Upper lobe of right lung (tissue), 1 donor: ENCODE results near the gene GOT1. TPM values are rescaled to one million over a fixed set of nuclear protein-coding genes. Genes with fewer than 3 reads are reported as not detected.

ENCODE experiments used
- ATAC-seq: fragments of 200-7000 bp; cut with Tn5 transposase; one replicate; pipeline ENCODE4 v1.9.1; 2020; ENCODE audit warnings: mild to moderate bottlenecking, moderate library complexity
- DNase-seq: peaks from one replicate; pipeline ENCODE4 v3.0.0-alpha.2; 2020
- H3K27ac ChIP-seq: fragments of 200-600 bp; one replicate; pipeline ENCODE4 v1.8.0; 2022
- H3K27me3 ChIP-seq: fragments of 200-600 bp; one replicate; pipeline ENCODE4 v1.8.0; 2022; ENCODE audit warnings: mild to moderate bottlenecking
- H3K36me3 ChIP-seq: fragments of 200-600 bp; one replicate; pipeline ENCODE4 v1.8.0; 2022
- H3K4me1 ChIP-seq: fragments of 200-600 bp; one replicate; pipeline ENCODE4 v1.8.0; 2022
- H3K4me3 ChIP-seq: fragments of 200-600 bp; one replicate; pipeline ENCODE4 v1.8.0; 2022; ENCODE audit warnings: mild to moderate bottlenecking
- H3K9me3 ChIP-seq: fragments of 200-600 bp; one replicate; pipeline ENCODE4 v1.8.0; 2022
- intact Hi-C: fragments of 100-400 bp; cut with DNase I; formaldehyde crosslinking; loops from one replicate; pipeline ENCODE4 v1.11.0; 2022
- total RNA-seq: library from RNA; stranded (reverse); fragmentation: NEBNext Ultra II Directional; extraction: Animal tissue kit (Norgen Biotek cat#: 25700); gene quantifications from one replicate; pipeline ENCODE4 v1.2.1, GENCODE V29; 2021
- TF ChIP-seq, protein P1 (sequence below): fragments of 200-600 bp; IDR thresholded peaks from one replicate; pipeline ENCODE4 v1.8.0; 2022; ENCODE audit warnings: antibody characterized with exemption
- donor health status: DM: no; HTN: yes; CAD: no; lungs with severe emphysema.

Gene GOT1
- total RNA-seq, 1 donor from 2014 or later: 25.0 TPM

DNA sequence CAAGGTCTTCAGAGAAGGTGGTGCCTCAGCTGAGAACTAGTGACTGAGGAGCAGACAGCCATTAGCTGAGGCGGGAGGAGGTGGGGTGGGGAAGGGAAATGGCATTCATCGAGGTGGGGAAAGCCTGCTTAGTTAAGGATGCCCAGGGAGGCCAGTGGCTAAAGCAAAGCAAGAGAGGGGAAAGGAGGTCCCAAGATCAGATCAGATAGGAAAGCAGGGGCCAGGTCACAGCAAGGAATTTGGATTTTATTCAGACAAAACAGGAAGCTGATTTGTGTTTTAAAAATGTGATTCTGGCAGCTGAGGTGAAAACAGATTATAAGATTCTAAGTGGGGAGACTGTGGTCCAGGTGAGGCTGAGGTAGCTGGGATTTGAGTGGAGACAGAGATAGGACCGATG is 55.5 kb downstream of the GOT1 start:
- ATAC-seq: no peak
- TF ChIP-seq, protein P1, sequence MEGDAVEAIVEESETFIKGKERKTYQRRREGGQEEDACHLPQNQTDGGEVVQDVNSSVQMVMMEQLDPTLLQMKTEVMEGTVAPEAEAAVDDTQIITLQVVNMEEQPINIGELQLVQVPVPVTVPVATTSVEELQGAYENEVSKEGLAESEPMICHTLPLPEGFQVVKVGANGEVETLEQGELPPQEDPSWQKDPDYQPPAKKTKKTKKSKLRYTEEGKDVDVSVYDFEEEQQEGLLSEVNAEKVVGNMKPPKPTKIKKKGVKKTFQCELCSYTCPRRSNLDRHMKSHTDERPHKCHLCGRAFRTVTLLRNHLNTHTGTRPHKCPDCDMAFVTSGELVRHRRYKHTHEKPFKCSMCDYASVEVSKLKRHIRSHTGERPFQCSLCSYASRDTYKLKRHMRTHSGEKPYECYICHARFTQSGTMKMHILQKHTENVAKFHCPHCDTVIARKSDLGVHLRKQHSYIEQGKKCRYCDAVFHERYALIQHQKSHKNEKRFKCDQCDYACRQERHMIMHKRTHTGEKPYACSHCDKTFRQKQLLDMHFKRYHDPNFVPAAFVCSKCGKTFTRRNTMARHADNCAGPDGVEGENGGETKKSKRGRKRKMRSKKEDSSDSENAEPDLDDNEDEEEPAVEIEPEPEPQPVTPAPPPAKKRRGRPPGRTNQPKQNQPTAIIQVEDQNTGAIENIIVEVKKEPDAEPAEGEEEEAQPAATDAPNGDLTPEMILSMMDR: no peak
- Histone ChIP-seq H3K36me3 (no peaks in the 10 kb centered on the region), H3K9me3 (no peaks in the 10 kb centered on the region), H3K4me1 (no peaks in the 10 kb centered on the region), H3K27ac (no peak overlapping the region), H3K4me3 (no peak overlapping the region), H3K27me3 (peaks cover 3% of the 10 kb centered on the region)
- intact Hi-C loops: no loop called here
- no peak for DNase-seq

DNA sequence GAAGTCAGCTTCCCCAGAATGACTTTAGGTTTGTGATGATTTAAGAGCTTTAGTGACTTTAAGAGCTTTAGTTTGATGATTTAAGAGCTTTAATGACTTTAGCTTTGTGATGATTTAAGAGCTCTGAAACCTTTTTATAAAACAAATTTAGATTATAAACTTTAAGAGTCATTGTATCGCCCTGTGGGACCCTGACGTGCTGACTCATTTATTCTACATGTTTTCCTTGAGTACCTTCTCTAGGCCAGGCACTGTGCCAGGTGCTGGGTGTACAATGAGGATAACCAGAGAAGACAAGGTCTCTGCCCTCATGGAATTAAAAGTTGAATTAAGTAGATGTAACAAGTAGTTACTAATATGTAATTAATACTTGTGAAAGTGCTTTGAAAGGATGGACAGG is 55.9 kb downstream of the GOT1 start:
- Histone ChIP-seq H3K4me3 (no peak overlapping the region), H3K27me3 (peaks cover 8% of the 10 kb centered on the region), H3K36me3 (no peaks in the 10 kb centered on the region), H3K9me3 (no peaks in the 10 kb centered on the region), H3K4me1 (no peaks in the 10 kb centered on the region), H3K27ac (no peak overlapping the region)
- no peak for ATAC-seq
- TF ChIP-seq, protein P1: no peak
- intact Hi-C loops: no loop called here
- no peak for DNase-seq

DNA sequence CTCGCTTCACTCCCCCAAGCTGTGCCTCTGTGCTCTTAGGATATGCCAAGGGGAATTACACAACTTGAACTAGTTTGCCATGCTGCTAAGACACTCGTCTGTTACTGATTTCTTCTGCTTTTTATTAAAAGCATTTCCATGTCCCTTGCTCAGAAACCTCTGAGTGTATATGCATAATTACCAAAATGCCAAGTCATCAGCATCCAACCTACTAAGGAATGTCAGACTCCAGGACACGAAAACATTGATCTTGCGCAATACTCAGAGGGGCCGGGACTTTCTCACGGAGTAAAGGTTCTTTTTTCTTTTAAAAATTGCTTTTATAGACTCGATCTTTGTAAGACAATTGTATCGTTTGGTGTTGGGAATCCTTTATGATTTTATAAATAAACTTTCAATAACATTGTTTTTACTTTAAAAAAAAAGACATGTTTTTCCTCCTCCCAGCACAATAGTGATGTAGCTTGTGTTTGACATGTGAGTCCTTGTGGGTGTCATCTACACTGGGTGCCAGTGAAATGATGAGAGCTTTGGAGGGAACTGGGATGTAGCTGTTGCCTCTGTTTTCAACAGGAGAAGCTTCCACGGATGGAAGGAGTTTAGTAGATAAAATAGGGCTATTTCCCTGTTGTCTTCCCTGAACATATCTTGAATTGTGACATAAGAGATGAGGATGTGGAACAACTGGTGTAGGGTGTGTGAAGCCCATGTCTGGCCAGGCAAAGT is 57.7 kb downstream of the GOT1 start:
- no peaks in the 10 kb centered on the region for H3K4me1 ChIP-seq
- H3K9me3 ChIP-seq: no peaks in the 10 kb centered on the region
- intact Hi-C loops: no loop called here
- H3K27ac ChIP-seq: no peak overlapping the region
- H3K4me3 ChIP-seq: no peak overlapping the region
- no peak for ATAC-seq
- H3K36me3 ChIP-seq: no peaks in the 10 kb centered on the region
- TF ChIP-seq, protein P1: no peak
- DNase-seq: no peak
- H3K27me3 ChIP-seq: peaks cover 10% of the 10 kb centered on the region

DNA sequence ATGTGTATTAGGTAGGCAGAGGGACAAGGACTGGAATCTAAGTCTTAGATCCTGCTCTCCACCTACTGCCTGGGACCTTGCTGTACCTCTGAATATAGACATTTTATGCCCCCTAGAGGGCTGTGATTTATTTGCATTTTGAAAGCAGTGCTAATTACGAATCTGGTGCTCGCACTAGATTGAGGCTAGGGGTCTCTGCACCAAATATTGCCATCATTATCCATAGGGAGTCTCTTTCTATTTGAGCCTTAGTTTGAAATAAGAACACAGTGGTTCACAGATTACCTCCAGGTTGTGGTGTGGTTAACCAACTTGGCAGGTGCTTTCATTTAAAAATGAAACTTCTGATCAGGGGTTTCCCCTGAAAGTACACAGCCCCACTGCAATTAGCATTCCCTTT is 59.4 kb downstream of the GOT1 start:
- intact Hi-C loops: no loop called here
- no peak overlapping the region for H3K4me3 ChIP-seq
- ATAC-seq: peak; percentile 72

DNA sequence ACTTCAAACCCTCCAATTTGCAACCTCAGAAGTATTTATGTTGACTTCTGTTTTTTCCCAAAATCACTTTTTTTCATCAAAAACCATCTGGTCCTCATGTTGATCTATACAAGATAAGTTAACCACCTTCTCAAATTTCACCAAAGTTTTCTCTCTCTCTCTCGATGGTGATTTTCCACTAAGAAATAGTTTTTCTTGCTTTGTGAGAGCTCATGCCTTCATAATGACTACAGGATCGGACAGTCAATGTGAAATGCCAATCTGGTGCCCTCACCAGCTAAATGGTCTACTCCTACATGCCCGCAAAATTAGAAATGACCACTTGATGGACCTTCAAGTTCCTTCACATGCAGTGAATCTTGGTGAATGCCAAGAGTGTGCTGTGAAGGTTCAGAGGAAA is 60.9 kb downstream of the GOT1 start:
- Histone ChIP-seq H3K27ac (no peak overlapping the region), H3K27me3 (peaks cover 10% of the 10 kb centered on the region), H3K36me3 (no peaks in the 10 kb centered on the region), H3K4me1 (no peaks in the 10 kb centered on the region), H3K9me3 (no peaks in the 10 kb centered on the region), H3K4me3 (no peak overlapping the region)
- ATAC-seq (no peak), DNase-seq (no peak)
- intact Hi-C loops: no loop called here
- TF ChIP-seq, protein P1: no peak

More for the DNA sequence above, 59.4 kb downstream of the GOT1 start:
- Histone ChIP-seq H3K27me3 (peaks cover 10% of the 10 kb centered on the region), H3K27ac (no peak overlapping the region), H3K9me3 (no peaks in the 10 kb centered on the region), H3K4me1 (no peaks in the 10 kb centered on the region), H3K36me3 (no peaks in the 10 kb centered on the region)
- DNase-seq: no peak
- TF ChIP-seq, protein P1: peak; percentile 44
